ENCODE results near the gene FZD10. TPM values are rescaled to one million over a fixed set of nuclear protein-coding genes. Genes with fewer than 3 reads are reported as not detected.

The FZD10 gene
- total and polyA plus RNA-seq, 2 of the 8 experiments (the other 6 are each of a cell fraction or from before 2014, with no cell fraction given): 0.11 to 0.60 TPM

GRCh38 chr12:130179191-130179590, 16.9 kb downstream of the FZD10 start (continued):
- TF ChIP-seq HDAC2 (IDR thresholded peaks at IDR 0.05; ENCODE audit: borderline replicate concordance in 1 of 2, low read depth in 2 of 2, low read length in 2 of 2): no peak
- TF ChIP-seq SIX5 (IDR thresholded peaks at IDR 0.05; ENCODE audit: low read depth, low read length): no peak
- no peak for TF ChIP-seq SIN3A (conservative IDR thresholded peaks at IDR 0.05 in 1 of 2, IDR thresholded peaks at IDR 0.05 in 1 of 2; ENCODE audit: low read depth in 1 of 2, low read length in 2 of 2)
- TF ChIP-seq RXRA (IDR thresholded peaks at IDR 0.05; ENCODE audit: insufficient read depth, low read depth, low read length): no peak
- TF ChIP-seq GABPA (IDR thresholded peaks at IDR 0.05; ENCODE audit: borderline replicate concordance, insufficient read depth, low read length): no peak
- TF ChIP-seq PHF8 (conservative IDR thresholded peaks at IDR 0.05; ENCODE audit: low read depth, low read length): no peak
- no peak for TF ChIP-seq SUZ12 (IDR thresholded peaks at IDR 0.05; ENCODE audit: low read length)
- no peak for TF ChIP-seq SP4 (IDR thresholded peaks at IDR 0.05; ENCODE audit: low read length)
